ENCODE data around the gene MX2. TPM values are rescaled to one million over a fixed set of nuclear protein-coding genes. Genes with fewer than 3 reads are reported as not detected.
"Not testable (repeated sequence)": the region's sequence is repeated elsewhere in the genome, so short reads cannot be mapped to it uniquely, and the experiment has no call there.

Gene MX2, protein sequence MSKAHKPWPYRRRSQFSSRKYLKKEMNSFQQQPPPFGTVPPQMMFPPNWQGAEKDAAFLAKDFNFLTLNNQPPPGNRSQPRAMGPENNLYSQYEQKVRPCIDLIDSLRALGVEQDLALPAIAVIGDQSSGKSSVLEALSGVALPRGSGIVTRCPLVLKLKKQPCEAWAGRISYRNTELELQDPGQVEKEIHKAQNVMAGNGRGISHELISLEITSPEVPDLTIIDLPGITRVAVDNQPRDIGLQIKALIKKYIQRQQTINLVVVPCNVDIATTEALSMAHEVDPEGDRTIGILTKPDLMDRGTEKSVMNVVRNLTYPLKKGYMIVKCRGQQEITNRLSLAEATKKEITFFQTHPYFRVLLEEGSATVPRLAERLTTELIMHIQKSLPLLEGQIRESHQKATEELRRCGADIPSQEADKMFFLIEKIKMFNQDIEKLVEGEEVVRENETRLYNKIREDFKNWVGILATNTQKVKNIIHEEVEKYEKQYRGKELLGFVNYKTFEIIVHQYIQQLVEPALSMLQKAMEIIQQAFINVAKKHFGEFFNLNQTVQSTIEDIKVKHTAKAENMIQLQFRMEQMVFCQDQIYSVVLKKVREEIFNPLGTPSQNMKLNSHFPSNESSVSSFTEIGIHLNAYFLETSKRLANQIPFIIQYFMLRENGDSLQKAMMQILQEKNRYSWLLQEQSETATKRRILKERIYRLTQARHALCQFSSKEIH
- polyA plus RNA-seq = 10 to 100 TPM in 2 of 3 donors, 1 to 10 TPM in 1; 2.4 to 13.8 (median 12.6) TPM

DNA sequence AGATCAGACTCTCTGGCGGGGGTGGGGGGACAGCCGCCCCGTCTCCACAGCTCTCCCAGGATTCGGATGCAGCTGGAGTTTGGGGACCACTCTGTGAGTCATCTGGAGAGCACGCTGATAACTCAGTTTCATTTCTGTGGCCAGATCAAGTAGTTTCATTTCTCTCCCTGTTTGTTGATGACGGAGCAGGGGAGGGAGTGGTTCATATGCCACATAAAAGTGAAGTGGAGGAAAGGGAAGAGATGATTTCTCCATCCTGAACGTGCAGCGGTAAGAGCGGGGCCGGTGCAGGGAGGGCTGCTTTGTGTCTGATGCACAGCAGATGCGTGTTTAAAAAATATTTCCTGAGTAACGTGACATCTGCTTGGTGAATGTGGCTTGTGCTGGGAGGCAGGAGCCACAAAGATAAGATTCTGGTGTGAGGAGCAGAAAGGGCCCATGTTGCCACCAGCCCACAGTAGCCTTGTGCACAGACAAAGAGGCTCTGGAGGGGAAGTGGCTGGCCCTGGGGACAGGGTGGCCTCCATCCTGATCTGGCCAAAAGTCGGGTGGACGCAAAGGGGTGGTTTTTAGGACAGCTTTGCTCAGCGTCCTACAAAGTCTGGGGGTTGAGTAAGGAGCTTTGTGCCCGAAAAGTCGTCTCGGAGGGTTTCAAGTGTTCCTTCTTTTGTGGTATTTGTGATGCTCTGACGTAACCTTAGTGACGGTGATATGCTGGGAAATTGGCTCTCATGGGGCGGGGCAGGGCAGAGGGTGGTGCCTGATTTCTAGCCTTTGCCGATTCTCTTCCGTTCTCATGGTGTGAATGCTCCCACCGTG lies at the start of gene MX2:
TSS of gene MX2 (plus strand) at position 242 of the 819 bp plus-strand sequence. CDS start 14,880 bp downstream, outside the sequence.
- 11 to 59% (median 15%) methylated on average over 24 of the region's 24 CpGs for WGBS, 3 donors
- H3K27ac ChIP-seq (ENCODE audit: low read depth, low read length) = peak within 1 kb of the TSS; percentile 82

GRCh38 chr21:41313285-41314164 lies 48.3 kb upstream of the MX2 start:
- WGBS, 3 donors = 93 to 94% (median 94%) methylated on average over 4 of the region's 8 CpGs
- H3K27ac ChIP-seq (ENCODE audit: low read depth, low read length) = not testable (repeated sequence)

- H3K27ac ChIP-seq (ENCODE audit: low read depth, low read length) = no peak overlapping the region
- WGBS, 3 donors = 87 to 94% (median 94%) methylated on average over 6 of the region's 6 CpGs
Measured at GRCh38 chr21:41315726-41316125, 46.1 kb upstream of the MX2 start.

DNA sequence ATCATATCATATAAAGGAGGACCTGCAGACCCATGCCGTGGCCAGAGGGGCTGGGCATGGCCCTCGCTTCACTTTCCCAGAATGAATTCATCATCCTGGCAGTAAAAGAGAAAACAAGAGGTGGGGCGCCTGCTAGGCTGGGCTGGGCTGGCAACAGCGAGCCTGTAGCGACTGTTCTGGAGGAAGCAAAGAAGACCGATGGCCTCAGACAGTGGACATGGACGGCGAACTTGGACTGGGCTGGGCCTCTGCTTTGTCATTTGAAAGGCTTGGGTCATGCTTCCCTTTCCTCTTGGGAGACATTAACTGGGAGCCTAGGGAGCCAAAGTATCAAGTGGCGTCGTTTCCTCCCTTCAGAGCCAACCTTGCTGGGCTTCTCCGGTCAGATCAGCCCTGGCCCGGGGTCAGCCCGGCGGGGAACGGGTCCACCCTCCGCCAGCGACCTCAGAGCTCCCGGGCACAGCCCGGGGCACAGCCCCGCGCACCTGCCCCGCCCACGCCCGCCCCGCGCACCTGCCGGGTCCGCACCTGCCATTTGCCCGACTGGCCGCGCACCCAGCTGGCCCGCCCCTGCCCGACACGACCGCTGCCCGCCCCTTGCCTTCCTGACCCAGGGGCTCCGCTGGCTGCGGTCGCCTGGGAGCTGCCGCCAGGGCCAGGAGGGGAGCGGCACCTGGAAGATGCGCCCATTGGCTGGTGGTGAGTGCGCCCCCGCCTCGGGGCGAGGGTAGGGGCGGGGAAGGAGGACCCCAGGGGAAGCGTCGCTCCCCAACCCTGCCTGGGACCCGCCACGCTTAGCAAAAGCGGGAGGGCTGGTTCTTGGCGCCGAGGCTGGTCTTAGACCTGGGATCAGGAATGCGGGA lies 45.4 kb upstream of the MX2 start, which contains the start of gene FAM3B:
TSS of gene FAM3B (plus strand) at position 602 of the 863 bp plus-strand sequence. CDS start at position 681, 79 bp downstream.
- WGBS, 3 donors = 3 to 7% (median 6%) methylated on average over 54 to 55 of the region's 55 CpGs
- no peak within 1 kb of the TSS for H3K27ac ChIP-seq (ENCODE audit: low read depth, low read length)

- no peak overlapping the region for H3K27ac ChIP-seq (ENCODE audit: low read depth, low read length)
- 2 to 9% (median 8%) methylated on average over 19 of the region's 19 CpGs for WGBS, 3 donors
Measured at GRCh38 chr21:41317063-41317392, 44.8 kb upstream of the MX2 start.

GRCh38 chr21:41317458-41317857 lies 44.4 kb upstream of the MX2 start:
- no peak overlapping the region for H3K27ac ChIP-seq (ENCODE audit: low read depth, low read length)
- 33 to 75% (median 72%) methylated on average over 10 of the region's 10 CpGs for WGBS, 3 donors

DNA sequence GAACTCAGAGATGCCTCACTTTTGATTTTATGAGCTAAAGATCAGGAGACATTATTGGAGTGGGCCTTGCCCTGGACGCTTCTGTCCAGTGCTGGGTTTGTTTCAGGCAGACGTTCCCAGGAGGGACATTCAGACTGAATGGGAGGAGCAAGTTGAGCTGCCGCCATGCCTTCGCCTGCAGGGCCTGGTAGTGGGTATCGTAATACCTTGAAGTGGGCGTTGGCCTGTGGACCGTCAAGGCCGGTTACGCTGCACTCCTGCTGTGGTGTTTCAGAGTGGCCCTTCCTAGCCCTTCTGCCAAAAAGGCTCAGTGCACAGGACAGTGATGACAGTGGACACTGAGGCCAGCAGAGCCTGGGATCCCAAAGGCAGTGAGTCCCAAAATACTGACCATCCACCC lies 43.6 kb upstream of the MX2 start:
- 70 to 93% (median 92%) methylated on average over 9 of the region's 9 CpGs for WGBS, 3 donors
- H3K27ac ChIP-seq (ENCODE audit: low read depth, low read length) = no peak overlapping the region

GRCh38 chr21:41319273-41319672 lies 42.6 kb upstream of the MX2 start:
- no peak overlapping the region for H3K27ac ChIP-seq (ENCODE audit: low read depth, low read length)
- WGBS, 3 donors = 81 to 89% (median 84%) methylated on average over 7 of the region's 7 CpGs

DNA sequence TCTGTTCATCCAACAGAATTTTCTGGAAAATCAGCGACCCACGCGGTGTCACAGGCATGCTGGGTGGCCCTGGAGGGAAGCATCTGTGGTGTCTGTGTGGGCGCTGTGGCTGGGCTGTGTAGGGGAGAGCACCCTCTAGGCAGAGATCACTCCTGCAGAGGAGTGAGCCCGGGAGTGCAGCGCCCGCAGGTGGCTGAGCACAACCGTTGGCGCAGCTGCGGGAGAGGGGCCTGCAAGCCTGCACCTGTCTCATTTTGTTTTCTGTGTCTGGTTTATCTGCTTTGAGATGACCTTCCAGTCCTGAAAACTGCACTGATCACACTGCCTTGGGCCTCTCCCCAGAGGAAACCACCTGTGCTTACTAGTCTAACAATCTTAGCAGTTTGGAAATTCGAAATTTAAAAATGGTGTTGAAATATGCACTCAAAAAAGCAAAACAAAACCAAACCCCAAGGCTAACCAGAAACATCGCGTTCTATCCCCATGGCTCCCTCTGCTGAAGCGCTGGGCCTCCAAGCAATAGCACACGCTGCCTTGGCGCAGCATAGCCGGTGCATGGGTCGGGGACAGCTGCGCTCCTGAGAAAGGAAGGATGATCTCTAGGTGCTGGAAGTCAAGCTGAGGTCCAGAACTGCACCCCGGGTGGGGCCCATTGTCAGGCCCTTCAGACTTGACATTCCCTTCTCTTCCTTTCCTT lies 40.5 kb upstream of the MX2 start:
- H3K27ac ChIP-seq (ENCODE audit: low read depth, low read length) = no peak overlapping the region
- WGBS, 3 donors = 53 to 86% (median 86%) methylated on average over 20 of the region's 20 CpGs

DNA sequence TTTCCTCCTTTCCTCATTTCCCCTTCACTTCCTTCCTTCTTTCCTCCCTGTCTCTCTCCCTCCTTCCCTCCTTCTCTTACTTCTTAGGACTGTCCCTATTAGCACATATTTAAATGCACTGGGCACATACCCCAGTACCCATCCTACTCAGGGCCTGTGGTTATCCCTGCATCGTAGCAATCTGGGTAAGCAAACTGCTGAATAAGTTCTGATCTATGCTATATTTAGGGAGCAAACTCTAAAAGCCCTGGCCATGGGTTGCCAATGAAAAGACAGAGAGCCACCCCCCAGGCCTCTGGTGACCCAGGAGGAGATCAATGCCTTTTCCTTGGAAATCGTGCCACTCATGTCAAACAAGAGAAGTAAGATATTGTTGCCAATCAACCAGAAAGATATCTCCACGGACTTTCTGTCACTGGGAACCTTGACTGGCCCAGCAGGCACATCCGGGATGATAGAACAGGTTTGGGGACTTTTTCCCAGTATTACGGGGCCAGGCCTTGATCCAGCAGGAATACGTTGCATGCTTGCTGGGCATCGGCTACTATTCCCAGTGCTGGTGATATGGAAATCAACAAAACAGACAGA lies 39.8 kb upstream of the MX2 start:
- 31 to 88% (median 85%) methylated on average over 7 of the region's 7 CpGs for WGBS, 3 donors
- H3K27ac ChIP-seq (ENCODE audit: low read depth, low read length) = no peak overlapping the region

GRCh38 chr21:41322496-41323382 lies 39.1 kb upstream of the MX2 start:
- H3K27ac ChIP-seq (ENCODE audit: low read depth, low read length) = no peak overlapping the region
- 36 to 89% (median 87%) methylated on average over 23 of the region's 23 CpGs for WGBS, 3 donors

- 57 to 81% (median 73%) methylated on average over 7 of the region's 7 CpGs for WGBS, 3 donors
- no peak overlapping the region for H3K27ac ChIP-seq (ENCODE audit: low read depth, low read length)
Measured at GRCh38 chr21:41325138-41325912, 36.5 kb upstream of the MX2 start.

- H3K27ac ChIP-seq (ENCODE audit: low read depth, low read length) = no peak overlapping the region
- 69 to 91% (median 88%) methylated on average over 13 of the region's 13 CpGs for WGBS, 3 donors
Measured at GRCh38 chr21:41326414-41327080, 35.3 kb upstream of the MX2 start.

DNA sequence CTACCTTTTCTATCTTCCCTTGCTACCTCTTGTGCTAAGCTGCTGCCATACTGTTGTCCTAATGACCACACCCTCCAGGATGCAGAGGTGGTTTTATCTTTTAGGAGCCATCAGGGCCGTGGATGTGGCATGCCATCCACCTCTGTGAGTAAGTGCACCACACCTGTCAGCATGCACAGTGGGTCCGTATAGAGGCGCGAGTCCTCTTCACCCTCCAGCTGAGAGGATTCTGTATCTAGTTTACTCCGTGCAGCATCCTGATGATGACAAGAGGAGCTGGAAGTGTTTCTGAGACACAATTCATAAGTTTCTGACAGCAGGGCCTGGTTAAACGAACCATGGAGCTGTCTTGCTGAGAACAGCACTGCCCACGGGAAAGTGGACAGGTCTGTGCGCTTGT lies 34.1 kb upstream of the MX2 start:
- WGBS, 3 donors = 84 to 87% (median 84%) methylated on average over 8 of the region's 8 CpGs
- H3K27ac ChIP-seq (ENCODE audit: low read depth, low read length) = no peak overlapping the region
